ENCODE data around the gene SLC34A3.

- TF ChIP-seq POLR2A (IDR thresholded peaks at IDR 0.05; ENCODE audit: low read depth, low read length), result no peak
- TF ChIP-seq POLR2AphosphoS5 (IDR thresholded peaks at IDR 0.05; ENCODE audit: low read depth, low read length), result no peak
- no peak for TF ChIP-seq TAF1 (IDR thresholded peaks at IDR 0.05; ENCODE audit: borderline replicate concordance, low read depth, low read length)
Measured at GRCh38 chr9:137204731-137205125, 26.0 kb upstream of the SLC34A3 start.

All from GM12892 (cell line).